Gastroesophageal sphincter (tissue), 3 donors: ENCODE results near the gene GFPT2.

Source experiments
- CTCF ChIP-seq, 4 experiments: fragments of 200-600 bp in 2 of 4; fragments of 450-650 bp in 2 of 4; sonication (generic) in 1 of 4; IDR thresholded peaks; one replicate each; pipeline ENCODE4 v1.5.1; 2017 to 2019; ENCODE audit warnings: antibody characterized with exemption in 4 of 4, mild to moderate bottlenecking in 2 of 4, moderate library complexity in 2 of 4
- EP300 ChIP-seq: sonication (generic); formaldehyde crosslinking; IDR thresholded peaks from one replicate; pipeline ENCODE4 v1.6.1; 2017; ENCODE audit warnings: antibody characterized with exemption, mild to moderate bottlenecking
- POLR2A ChIP-seq, 2 donors: fragments of 450-650 bp; IDR thresholded peaks; one replicate each; pipeline ENCODE4 v1.6.1; 2017; ENCODE audit warnings: antibody characterized with exemption in 2 of 2, mild to moderate bottlenecking in 2 of 2, moderate library complexity in 1 of 2
- POLR2AphosphoS5 ChIP-seq: sonication (generic); formaldehyde crosslinking; IDR thresholded peaks from one replicate; pipeline ENCODE4 v1.6.1; 2017; ENCODE audit warnings: antibody characterized with exemption

- TF ChIP-seq CTCF (IDR thresholded peaks at IDR 0.05), result no peak
- TF ChIP-seq EP300, result no peak
- no peak for TF ChIP-seq POLR2A (IDR thresholded peaks at IDR 0.05)
- no peak for TF ChIP-seq POLR2AphosphoS5
These were observed 29.1 kb downstream of the GFPT2 start for GRCh38 chr5:180323941-180324600.
